GM18868 (cell line): ENCODE data around the gene SLC2A11.
"Not testable (repeated sequence)": the region's sequence is repeated elsewhere in the genome, so short reads cannot be mapped to it uniquely, and the experiment has no call there.

Experiments
- ATAC-seq: cut with Tn5 transposase; IDR thresholded peaks from one replicate; pipeline ENCODE4 v1.9.1; 2021; ENCODE audit warnings: mild to moderate bottlenecking, moderate library complexity; ENCODE audit not compliant: unreplicated experiment

The SLC2A11 gene

GRCh38 chr22:23846081-23846469 lies 11.6 kb upstream of the SLC2A11 start:
- no peak for ATAC-seq

- ATAC-seq: no peak
Measured at GRCh38 chr22:23847310-23847920, 10.3 kb upstream of the SLC2A11 start.

GRCh38 chr22:23847991-23848864 lies 9.4 kb upstream of the SLC2A11 start:
- no peak for ATAC-seq

- ATAC-seq: no peak
Measured at GRCh38 chr22:23849009-23850006, 8.4 kb upstream of the SLC2A11 start.

- no peak for ATAC-seq
Measured at GRCh38 chr22:23850136-23850611, 7.5 kb upstream of the SLC2A11 start.

GRCh38 chr22:23856721-23857605 lies 712 bp upstream of the SLC2A11 start:
- ATAC-seq: peak; percentile 29

GRCh38 chr22:23858484-23858815 lies 775 bp downstream of the SLC2A11 start:
- ATAC-seq: no peak

- ATAC-seq: no peak
Measured at GRCh38 chr22:23859201-23859600, 1.5 kb downstream of the SLC2A11 start.

- ATAC-seq: not testable (repeated sequence)
Measured at GRCh38 chr22:23860187-23860586, 2.5 kb downstream of the SLC2A11 start.

GRCh38 chr22:23862103-23862502 lies 4.4 kb downstream of the SLC2A11 start:
- ATAC-seq: no peak

GRCh38 chr22:23864499-23865154 lies 7.0 kb downstream of the SLC2A11 start:
- ATAC-seq: not testable (repeated sequence)

GRCh38 chr22:23868580-23868979 lies 10.9 kb downstream of the SLC2A11 start:
- no peak for ATAC-seq

- no peak for ATAC-seq
Measured at GRCh38 chr22:23874871-23875270, 17.2 kb downstream of the SLC2A11 start.

GRCh38 chr22:23875801-23876200 lies 18.1 kb downstream of the SLC2A11 start:
- ATAC-seq: no peak

GRCh38 chr22:23877566-23877965 lies 19.9 kb downstream of the SLC2A11 start:
- ATAC-seq: no peak

GRCh38 chr22:23878219-23878618 lies 20.5 kb downstream of the SLC2A11 start:
- ATAC-seq: no peak

GRCh38 chr22:23882370-23882769 lies 24.7 kb downstream of the SLC2A11 start:
- no peak for ATAC-seq

- no peak for ATAC-seq
Measured at GRCh38 chr22:23883658-23884057, 26.0 kb downstream of the SLC2A11 start.

GRCh38 chr22:23884140-23884539 lies 26.5 kb downstream of the SLC2A11 start:
- ATAC-seq: no peak
